NCI-H2107 treated with DMSO at 0.1 percent for 48 hours (cell line): Measurements from ENCODE around the gene SNTG2.
"Not testable (repeated sequence)": the region's sequence is repeated elsewhere in the genome, so short reads cannot be mapped to it uniquely, and the experiment has no call there.

Experiments
- DNase-seq: peaks from one replicate; lab custom pipeline; 2025; ENCODE audit not compliant: unreplicated experiment; lab: John Stamatoyannopoulos, UW

The SNTG2 gene

DNA sequence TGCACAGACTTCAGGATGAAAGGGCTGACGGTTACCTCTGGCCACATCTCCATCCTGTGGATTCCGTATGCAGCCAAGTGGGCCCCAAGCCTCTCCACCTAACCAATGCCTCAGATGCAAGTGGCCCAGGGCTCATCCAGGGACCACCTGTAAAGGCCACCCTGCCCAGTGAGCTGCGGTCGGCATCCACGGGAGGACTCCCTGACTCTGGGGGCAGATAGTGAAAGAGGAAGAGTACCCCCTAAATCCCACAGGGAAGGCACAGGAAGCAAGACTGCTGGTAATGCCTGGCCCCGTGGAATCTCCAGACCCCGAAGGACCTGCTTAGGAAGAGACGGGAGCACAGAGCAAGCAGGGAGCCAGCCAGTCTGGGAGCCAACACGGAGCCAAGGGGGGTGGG is 451.4 kb downstream of the SNTG2 start:
- DNase-seq = no peak

DNA sequence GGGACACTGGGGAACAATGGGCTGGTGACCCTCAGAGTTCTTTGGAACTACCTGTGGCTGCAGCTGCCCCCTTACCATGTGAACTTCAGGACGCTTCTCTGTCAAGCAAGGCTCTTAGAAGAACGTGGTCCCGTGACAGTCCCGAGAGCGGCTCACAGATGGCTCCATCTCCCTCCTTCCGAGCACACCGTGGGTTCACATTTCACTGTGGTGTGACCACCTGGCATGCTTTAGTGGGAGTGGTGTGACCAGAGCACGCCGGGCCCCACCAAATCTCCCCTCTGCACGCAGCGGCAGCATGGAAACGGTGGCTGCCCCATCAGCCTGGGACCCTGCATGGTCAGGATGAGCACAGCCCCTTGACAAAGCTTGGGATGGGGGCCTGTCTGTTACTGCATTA is 452.9 kb downstream of the SNTG2 start:
- DNase-seq = no peak

DNA sequence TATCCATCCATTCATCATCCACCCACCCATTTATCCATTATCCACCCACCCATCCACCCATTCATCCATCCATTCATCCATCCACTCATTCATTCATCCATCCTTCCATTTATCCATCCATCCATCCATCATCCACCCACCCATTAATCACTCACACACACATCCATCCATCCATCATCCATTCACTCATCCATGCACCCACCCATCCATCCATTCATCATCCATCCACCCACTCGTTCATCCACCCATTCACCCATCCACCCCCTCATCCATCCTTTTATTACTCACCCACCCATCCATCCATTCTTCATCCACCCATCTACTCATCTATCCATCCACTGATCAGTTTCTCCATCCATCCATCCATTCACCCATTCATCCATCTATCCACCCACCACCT is 454.5 kb downstream of the SNTG2 start:
- no peak for DNase-seq

DNA sequence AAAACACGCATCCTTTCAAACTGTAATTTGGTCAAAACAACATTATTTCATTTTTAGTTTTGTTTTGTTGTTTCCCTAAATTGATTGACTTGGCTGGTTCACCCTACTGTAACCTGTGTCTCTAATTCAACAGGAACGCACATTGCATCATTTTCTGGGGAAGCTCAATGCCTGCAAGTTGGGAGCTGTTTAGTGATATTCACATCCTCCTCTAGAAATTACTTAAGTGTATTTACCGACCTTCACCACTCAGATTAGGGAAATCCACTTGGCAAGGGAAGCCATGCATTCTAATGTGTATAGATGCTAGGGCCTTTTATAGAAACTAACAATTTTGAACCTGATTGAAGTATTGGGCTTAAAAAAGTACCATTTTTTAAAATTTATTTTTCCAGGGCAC is 455.3 kb downstream of the SNTG2 start:
- no peak for DNase-seq

DNA sequence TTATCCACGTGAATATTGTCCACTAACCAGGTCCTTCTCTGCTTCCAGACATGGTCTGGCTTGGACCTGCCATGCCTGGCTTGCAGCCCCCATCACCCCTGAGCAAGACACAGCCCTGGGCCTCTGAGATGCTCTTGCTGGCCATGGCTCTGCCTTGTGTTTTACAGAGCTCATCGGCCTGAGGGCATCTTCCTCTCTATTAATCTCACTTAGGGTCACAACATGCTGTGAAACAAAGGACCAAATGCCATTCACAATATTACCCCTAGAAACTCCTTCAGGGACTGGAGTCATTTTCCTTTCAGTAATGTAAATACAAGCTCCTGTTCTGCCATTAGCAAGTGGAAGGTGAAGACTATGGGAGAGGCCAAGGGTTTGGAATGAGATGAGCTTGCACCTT is 455.8 kb downstream of the SNTG2 start:
- DNase-seq = no peak

DNA sequence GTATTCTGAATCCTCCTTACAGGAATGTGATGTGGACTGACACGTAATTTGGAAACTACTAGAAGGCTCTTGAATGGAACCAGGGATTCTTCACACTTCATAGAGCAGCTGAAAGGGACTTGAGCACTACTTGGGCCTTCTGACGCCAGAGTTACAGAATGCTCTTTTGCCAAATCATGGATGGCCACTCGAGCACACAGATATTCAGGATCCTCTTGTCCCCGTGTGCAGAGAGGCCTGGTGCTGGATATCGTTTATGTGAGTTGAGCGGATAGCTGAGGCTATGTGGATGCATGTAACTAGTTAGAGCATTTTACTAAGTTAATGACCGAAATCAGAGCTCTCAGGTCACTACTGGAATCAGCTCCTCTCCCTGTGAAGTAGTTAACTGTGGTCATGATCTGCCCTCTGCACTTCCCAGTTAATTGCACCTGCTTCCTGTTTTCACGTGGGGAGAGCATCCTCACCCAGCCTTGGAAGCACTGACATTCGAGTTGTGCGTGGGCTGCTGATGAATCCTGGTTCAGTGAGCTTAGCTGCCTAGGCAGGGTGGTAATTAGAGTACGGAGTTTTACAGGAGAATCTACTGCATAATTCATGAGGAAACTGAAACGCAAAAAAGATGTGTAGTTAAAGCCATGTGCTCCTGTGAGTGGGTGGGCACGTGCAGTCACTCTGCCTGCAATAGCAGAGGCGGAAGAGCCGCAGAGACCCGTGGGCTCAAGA is 457.5 kb downstream of the SNTG2 start:
- no peak for DNase-seq

DNA sequence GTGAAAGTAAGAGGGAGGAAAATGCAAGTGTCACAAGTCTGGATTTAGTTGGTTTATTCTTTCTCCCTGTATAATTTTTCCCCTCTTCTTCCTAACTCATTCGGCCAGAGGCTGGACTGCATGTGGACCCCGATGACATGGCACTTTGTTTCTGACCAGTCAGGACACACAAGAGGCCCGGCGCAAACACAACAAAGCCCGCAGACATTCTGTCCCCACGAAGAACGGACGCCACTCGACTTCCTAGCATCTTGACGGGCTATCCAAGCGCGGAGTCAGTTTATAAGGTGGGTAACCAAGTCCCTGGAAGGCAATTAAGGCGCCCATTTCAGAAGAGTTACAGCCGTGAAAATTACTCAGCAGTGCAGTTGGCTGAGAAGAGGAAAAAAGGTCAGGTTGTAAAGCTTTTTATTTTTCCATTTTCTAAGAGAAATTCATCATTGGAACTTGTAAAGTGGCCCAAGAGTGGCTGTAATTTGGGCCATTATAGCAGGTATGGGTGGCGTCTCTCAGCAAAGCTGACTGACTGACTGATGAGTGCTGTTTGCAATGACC is 462.6 kb downstream of the SNTG2 start, which contains the start of gene TPO:
TSS of gene TPO (plus strand) at position 308 of the 555 bp plus-strand sequence. CDS start 946 bp downstream, outside the sequence.
- no peak for DNase-seq

DNA sequence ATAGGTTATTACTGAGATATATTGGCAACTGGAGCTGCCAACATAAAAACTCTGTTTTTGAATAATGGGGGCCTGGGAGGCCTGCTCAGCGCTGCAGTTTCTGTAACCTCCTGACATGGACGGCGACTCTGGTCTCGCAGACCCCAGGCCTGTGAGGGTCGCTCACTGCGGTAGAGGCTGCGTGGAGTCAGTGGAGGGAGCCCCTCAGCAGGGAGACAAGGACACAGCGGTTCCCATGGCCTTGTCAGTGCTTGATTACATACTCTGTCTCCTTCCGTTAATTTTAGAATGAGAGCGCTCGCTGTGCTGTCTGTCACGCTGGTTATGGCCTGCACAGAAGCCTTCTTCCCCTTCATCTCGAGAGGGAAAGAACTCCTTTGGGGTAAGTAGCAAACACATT is 463.5 kb downstream of the SNTG2 start:
- no peak for DNase-seq

DNA sequence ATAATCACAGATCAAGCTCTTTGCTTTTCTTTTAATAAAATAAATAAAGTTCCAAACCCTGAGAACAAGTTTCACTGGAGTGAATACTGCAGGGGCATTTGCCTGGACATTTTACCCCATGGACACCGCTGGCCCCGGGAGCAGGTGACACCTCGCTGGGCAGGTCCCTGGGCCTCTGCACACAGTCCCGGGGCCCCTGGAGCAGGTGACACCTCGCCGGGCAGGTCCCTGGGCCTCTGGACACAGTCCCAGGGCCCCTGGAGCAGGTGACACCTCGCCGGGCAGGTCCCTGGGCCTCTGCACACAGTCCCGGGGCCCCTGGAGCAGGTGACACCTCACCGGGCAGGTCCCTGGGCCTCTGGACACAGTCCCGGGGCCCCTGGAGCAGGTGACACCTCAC is 464.3 kb downstream of the SNTG2 start:
- DNase-seq = not testable (repeated sequence)

DNA sequence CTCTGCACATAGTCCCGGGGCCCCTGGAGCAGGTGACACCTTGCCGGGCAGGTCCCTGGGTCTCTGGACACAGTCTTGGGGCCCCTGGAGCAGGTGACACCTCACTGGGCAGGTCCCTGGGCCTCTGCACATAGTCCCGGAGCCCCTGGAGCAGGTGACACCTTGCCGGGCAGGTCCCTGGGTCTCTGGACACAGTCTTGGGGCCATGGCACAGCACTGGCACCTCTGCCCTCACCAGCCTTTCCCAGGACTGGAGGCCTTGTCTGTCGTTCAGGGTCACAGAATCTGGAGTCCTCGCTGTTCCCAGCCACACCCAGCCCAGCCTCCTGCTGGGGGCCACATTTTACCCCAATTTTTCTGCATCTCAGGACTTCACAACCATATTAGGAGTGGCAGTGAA is 464.9 kb downstream of the SNTG2 start:
- DNase-seq = no peak
